Measurements from ENCODE around the gene PITX3. TPM values are rescaled to one million over a fixed set of nuclear protein-coding genes. Genes with fewer than 3 reads are reported as not detected.

The PITX3 gene
- total and polyA plus RNA-seq, 9 of the 15 experiments (the other 6 are each of a cell fraction or from before 2014, with no cell fraction given), result 0.30 to 0.98 (median 0.95) TPM; not detected in 6

- TF ChIP-seq CHD7 (IDR thresholded peaks at IDR 0.05; ENCODE audit: low read depth, low read length) (no peak), NR2C2 (CRISPR knock-in tag; IDR thresholded peaks at IDR 0.05) (no peak), NR2C2 (tag; IDR thresholded peaks at IDR 0.05) (no peak), SNAPC5 (CRISPR knock-in tag; IDR thresholded peaks at IDR 0.05) (no peak), SRSF3 (IDR thresholded peaks at IDR 0.05; ENCODE audit: insufficient read depth, low read length) (no peak), ZNF407 (IDR thresholded peaks at IDR 0.05; ENCODE audit: low read depth) (no peak), SLC30A9 (CRISPR knock-in tag; IDR thresholded peaks at IDR 0.05) (no peak), BCOR (IDR thresholded peaks at IDR 0.05) (peak; percentile 24; the same call in 1 of the 2 replicates)
These were observed at the start of gene PITX3 (continued) for GRCh38 chr10:102241444-102242117.
